ENCODE results near the gene PRR5.

GRCh38 chr22:44707178-44707577, 5.2 kb downstream of the PRR5 start:
- TF ChIP-seq CTCF (IDR thresholded peaks at IDR 0.05; ENCODE audit: low read depth, low read length, missing input control) (no peak), EGR1 (IDR thresholded peaks at IDR 0.05; ENCODE audit: low read depth in 2 of 2) (no peak), REST (IDR thresholded peaks at IDR 0.05) (no peak), FOXA1 (IDR thresholded peaks at IDR 0.05) (no peak), ATF3 (IDR thresholded peaks at IDR 0.05) (no peak), RAD21 (IDR thresholded peaks at IDR 0.05) (no peak), TAF1 (conservative IDR thresholded peaks at IDR 0.05) (no peak), YY1 (IDR thresholded peaks at IDR 0.05) (no peak)
- TF ChIP-seq, protein P1, sequence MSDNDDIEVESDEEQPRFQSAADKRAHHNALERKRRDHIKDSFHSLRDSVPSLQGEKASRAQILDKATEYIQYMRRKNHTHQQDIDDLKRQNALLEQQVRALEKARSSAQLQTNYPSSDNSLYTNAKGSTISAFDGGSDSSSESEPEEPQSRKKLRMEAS (IDR thresholded peaks at IDR 0.05), result no peak
